ENCODE measurements around the gene MYOM1. TPM values are rescaled to one million over a fixed set of nuclear protein-coding genes. Genes with fewer than 3 reads are reported as not detected.

MYOM1 gene
- total RNA-seq, 1 donor from 2014 or later: 608 TPM

DNA sequence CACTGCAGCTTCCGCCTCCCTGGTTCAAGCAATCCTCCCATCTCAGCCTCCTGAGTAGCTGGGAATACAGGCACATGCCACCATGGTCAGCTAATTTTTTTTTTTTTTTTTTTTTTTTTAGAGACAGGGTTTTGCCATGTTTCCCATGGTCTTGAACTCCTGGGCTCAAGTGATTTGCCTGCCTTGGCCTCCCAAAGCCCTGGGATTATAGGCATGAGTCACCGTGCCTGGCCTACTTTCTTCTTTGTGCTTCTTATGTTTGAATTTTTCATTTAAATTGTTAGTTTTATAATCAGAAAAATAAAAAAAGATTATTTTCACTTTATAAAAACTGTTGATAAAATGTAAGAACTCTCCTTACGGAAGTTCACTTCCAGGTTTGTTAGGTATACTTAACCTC is 105.3 kb downstream of the MYOM1 start:
- ATAC-seq (ENCODE audit: poor library complexity): no peak
- intact Hi-C loops (cut with DNase I): loop anchor here (10.0 kb wide), 1 partner anchor 70 kb away; no protein-coding TSS in a partner anchor
- DNase-seq: no peak

DNA sequence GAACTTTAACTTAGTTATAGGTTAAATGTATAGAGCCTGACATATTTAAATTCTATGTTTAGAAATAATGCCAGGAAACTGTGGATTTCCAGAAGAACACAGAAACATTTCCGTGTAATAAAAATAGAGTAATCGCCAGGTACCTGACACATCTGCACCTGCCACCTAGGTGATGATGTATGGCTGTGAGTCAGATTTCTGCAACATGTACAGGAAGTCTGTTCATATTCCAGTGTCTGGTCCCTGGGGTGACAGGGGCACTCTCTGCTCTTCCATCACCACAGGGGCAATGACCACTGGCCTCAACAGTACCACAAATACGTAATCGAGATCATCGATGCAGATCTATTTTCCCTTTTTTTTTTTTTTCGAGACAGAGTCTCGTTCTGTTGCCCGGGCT is 105.7 kb downstream of the MYOM1 start:
- no peak for ATAC-seq (ENCODE audit: poor library complexity)
- intact Hi-C loops (cut with DNase I): loop anchor here (10.0 kb wide), 1 partner anchor 71 kb away; no protein-coding TSS in a partner anchor
- DNase-seq: no peak

DNA sequence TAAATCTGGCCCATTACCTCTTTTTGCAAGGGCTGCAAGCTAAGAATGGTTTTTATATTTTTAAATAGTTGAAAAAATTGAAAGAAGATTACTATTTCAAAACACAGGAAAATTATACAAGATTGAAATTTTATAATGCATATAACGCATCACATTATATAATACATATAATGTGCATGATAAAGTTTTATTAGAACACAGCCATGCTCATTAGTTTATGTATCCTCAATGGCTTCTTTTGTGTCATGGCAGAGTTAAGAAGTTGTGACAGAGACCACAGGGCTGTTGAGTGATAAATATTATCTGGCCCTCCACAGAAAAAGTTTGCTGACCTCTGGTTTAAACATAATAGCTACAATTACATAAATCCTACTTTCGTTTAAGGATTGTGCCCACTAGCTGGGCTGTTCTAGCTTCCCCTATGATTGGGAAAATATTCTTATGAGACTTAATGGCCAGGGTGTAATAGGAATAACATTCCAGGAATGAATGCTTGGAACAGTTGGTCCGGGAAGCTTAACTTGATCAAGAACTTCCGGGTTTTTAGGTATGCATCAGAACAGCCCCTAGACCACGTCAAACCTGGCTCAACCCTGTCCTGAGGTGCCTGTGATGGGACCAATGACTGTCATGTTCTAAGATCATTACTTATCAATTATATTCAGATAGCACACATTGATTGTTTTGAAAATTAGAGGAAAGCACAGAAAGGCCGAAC is 108.1 kb downstream of the MYOM1 start:
- DNase-seq: no peak
- intact Hi-C loops (cut with DNase I): loop anchor here (10.0 kb wide), 1 partner anchor 73 kb away; no protein-coding TSS in a partner anchor
- ATAC-seq (ENCODE audit: poor library complexity): no peak

DNA sequence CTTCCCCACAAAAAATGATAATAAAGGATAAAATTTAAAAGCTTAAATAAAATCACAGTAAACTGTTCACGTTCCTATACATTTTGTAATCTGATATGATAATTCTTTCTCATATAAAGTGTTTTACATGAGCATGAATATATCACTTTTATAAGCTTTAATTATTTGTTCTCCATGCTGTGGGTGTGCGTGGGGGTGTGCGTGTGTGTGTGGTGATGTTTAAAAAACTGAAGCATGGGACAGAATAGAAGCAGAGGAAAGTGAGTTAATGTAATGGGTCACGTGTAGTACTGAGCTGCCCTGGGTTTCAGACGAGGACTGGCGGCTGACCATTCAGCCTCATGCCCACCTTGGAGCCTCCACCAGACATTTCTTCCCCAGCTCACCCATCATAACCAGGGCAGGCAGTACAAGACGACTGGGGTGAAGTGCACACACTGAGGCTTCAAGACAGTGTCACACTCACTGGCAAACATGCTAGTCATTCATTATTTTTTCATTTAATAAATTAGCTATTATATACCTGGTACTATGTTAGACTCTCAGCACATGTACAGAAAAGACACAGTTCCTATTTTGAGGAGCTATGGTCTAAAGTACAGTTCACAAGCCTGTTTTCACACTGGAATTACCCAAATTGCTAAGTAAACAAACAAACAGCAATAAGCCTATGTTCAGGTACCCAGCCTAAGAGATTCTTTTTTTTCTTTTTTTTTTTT is 109.6 kb downstream of the MYOM1 start:
- no peak for ATAC-seq (ENCODE audit: poor library complexity)
- intact Hi-C loops (cut with DNase I): loop anchor here (10.0 kb wide), 1 partner anchor 75 kb away; no protein-coding TSS in a partner anchor
- no peak for DNase-seq

DNA sequence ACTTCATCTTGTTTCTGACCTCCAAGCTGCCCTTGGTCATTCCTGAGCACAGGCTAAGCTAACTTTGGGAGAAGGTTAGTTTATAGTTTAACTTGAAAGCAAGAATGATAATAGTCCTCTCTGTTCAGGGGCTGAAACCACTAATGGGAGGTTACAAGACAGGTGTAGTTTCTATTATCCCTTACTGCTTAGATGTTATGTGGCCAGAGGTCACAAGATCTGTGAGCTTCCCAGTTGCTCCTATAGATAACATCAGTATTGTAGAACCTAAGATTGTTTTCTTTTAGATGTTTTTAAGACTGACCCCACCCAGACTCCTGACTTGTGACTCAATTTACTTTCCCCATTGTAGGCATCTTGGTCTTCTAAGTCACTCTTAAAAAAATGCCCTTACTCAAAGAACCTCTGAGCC is 112.0 kb downstream of the MYOM1 start:
- DNase-seq (no peak), ATAC-seq (ENCODE audit: poor library complexity) (no peak)
- intact Hi-C loops (cut with DNase I): no loop called here

DNA sequence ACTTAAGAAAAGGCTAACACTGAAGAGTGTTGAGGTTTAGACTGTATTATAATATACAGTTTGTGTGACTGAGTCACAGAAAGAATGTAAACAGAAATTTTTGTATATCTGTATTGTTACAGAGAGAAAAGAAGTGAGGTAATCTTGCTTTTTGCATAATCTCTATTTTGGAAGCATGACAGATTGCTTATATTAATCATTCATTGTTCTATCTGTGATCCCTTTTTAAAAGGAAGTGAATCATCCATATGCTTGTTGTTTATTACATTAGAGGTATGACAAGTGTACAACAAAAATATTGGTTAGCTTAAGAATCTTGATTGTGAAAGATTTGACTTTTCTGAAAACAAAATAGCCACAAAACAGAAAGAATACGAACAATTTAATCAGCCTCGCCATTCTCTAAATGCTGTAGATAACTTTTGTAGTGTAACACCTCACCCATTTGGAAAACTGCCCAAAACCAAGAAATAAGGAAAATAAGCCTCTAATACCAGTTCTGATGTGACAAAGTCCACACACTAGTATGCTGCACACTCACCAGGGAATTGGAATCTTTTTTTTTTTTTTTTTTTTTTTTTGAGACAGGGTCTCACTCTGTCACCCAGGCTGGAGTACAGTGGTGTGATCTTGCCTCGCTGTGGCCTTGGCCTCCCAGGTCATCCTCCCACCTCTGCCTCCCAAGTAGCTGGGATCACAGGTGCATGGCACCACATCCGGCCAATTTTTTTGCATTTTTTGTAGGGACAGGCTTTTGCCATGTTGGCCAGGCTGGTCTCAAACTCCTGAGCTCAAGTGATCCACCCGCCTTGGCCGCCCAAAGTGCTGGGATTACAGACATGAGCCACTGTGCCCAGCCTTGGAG is 115.3 kb downstream of the MYOM1 start:
- intact Hi-C loops (cut with DNase I): no loop called here
- DNase-seq (no peak), ATAC-seq (ENCODE audit: poor library complexity) (no peak)

DNA sequence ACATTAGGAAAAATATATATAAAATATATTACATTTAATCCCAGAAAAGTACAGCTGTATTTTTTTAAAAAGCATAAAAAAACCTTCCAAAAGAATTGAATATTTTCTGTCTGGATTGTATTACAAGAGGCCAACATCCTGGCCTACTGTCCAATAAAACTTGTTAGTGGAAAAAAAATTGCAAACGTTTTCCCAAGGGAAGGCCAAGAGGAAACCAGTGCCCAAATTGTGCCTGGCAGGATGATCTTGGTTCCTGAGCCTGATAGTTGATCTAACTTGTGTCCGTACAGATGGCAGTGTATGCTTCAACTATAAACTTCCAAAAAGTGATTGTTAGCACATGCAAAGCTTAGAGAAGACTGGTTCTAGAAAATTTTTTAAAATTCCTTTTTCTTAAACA is 116.2 kb downstream of the MYOM1 start:
- DNase-seq (no peak), ATAC-seq (ENCODE audit: poor library complexity) (no peak)
- intact Hi-C loops (cut with DNase I): no loop called here

DNA sequence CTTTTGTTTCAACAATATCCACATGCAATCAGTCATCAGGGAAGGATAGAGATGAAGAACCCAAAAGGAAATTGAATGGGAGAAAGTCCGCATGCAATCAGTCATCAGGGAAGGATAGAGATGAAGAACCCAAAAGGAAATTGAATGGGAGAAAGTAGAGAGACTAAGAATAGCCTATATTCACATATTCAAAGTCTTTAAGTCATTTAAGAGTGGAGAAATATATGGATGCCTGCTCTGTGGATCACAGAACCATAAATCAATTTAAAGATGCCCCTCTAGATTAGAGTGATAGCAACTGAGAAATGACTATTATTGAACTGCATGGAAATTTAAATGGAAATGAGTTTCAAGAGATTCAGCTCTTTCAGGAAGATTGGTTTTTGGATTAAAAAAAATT is 116.8 kb downstream of the MYOM1 start:
- DNase-seq (no peak), ATAC-seq (ENCODE audit: poor library complexity) (no peak)
- intact Hi-C loops (cut with DNase I): no loop called here

DNA sequence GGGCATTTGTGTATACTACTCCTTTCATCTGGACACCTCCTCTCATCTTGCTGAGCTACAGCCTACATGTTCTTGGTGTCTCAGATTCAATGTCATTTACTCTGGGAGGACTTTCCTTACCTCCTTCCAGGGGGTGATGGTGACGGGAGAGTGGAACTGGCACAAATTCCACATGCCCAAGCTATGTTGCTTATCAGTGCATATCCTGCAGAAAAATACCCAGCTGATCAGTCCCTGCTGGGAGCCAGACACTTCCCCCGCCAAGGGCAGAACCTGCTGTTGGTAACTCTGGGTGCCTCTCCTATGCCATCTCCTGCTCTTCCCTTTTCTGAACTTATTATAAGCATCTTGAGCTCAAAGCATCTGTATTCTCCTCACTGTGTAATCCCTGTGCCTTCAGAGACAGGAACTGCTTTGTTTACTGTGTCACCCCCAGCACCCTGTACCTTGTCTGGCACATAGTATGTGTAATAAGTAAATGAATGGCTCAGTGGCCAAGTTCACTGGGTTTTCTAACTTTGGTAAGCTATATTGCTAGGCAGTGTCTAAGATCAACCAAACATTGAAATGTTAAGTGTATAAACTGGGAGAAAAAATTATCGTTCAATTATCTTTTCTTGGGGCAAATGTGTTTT is 119.2 kb downstream of the MYOM1 start:
- intact Hi-C loops (cut with DNase I): no loop called here
- DNase-seq: no peak
- ATAC-seq (ENCODE audit: poor library complexity): no peak

DNA sequence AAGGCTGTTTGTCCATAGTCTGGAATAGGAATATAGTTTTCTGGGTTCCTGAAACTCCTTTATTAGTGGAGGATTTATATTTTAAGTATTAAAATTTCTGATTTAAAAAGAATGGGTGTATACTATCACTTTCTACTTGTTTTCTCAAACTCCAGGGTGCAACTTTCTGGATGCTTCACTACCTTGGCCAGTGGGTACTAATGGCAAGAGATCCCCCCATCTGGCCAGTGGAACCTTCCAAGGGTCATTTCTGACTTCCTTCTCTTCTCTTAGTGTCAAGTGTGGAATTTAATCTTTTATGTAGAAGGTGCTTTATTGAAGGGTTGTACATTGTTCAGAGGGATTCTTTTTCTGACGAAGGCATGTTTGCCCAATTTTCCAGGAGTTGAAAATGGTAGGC is 120.4 kb downstream of the MYOM1 start:
- no peak for ATAC-seq (ENCODE audit: poor library complexity)
- intact Hi-C loops (cut with DNase I): no loop called here
- no peak for DNase-seq

DNA sequence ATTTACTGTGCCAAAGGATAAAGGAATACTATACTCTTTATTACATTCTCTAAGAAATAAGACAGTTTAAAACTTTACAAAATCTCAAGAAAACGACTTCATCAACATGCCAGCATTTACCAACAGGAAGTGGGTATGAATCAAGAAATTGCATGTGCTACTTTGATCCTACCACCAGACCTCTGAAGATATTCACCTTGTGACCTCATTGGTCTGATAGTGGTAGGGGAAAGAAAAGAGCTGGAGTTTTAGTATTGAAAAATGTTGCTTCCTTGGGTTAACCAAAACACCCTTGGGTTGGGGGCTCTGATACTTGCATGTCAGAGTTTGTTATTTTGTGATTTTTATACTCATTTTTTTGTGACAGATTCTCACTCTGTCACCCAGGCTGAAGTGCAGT is 122.7 kb downstream of the MYOM1 start:
- intact Hi-C loops (cut with DNase I): no loop called here
- ATAC-seq (ENCODE audit: poor library complexity): no peak
- DNase-seq: no peak

DNA sequence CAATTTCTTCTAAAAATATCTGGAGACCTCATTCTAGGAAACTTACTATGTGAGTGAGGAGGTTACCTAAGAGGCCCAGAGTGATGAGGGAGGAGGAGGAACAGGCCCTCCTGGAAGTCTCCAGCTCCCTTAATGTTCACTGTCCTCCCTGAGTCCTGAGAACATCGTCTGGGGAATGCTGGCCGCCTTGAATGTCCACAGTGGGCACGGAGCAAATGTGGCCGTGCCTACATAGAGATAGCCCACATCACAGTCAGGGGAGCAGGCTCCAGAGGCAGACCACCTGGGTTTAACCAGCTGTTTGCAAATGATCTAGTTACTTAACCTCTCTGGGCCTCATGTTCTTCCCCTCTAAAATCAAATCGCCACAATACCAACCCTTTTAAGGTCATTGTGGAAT is 123.8 kb downstream of the MYOM1 start:
- ATAC-seq (ENCODE audit: poor library complexity) (no peak), DNase-seq (no peak)
- intact Hi-C loops (cut with DNase I): no loop called here

DNA sequence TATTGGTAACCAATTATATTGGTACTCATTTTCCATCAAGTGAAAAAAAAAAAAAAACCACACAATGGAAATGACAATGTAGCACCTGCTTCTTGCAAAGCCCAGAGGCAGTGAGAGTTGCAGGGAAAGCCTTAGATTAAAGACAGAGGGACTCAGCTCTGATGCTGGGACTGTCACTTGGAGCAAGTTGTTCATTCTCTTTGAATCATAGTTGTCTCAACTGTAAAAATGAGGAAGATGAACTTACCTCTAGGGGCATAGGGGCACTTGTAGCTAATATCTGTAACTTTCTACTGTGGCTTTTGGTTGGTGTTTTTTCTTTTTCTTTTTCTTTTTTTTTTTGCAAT is 125.5 kb downstream of the MYOM1 start:
- ATAC-seq (ENCODE audit: poor library complexity) (peak; percentile 10), DNase-seq (no peak)
- intact Hi-C loops (cut with DNase I): no loop called here

DNA sequence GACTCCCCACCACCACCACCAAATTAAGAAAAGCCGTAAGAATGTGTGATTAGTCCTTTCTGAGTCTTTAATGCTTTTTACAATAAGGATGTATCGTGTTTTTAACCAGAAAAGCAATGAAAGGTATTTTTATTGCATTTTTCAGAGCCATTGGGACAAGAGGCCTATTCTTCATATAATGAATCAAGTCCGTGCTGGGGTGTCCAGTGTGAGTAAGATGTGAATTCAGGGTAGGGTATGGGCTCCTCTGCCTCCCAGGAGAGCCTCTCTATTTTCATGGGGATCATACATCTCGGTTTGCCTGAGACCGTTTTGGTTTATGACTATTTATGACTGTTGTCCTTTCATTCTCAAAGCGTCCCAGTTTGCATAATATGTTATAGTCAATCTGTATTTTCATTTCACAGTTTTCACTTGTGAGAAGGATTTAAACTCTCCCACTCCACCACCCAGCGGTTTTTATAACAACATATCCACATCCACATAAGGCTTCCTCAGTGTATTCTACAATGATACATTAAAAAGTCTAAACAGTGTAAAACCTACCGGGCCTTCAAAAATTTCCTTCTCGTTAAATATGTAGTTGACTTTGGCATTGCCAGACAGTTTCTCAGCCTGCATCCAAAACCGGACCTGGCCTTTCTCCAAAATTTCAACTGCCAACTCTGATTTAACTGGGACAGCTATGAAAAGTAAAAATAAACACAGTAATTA is 126.0 kb downstream of the MYOM1 start:
- ATAC-seq (ENCODE audit: poor library complexity): peak; percentile 20
- intact Hi-C loops (cut with DNase I): no loop called here
- DNase-seq: no peak

DNA sequence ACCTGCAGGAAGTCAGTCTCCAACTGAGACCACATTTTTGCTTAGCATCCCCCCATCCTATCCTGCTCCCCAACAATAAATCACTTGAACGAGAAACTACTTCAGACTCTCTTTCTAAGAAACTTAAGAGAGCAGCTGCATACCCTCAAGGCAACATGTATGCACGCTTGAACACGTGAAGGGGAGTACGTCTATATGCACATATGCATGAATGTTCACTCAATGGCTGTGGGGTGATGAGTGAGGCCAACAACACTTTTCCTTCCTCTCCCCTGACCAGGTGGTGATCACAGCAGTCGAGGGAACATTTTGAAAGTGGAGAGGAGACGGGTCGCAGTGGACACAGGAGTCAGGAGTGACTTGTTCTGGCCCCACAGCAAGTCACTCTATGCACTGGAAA is 127.0 kb downstream of the MYOM1 start:
- ATAC-seq (ENCODE audit: poor library complexity): no peak
- intact Hi-C loops (cut with DNase I): no loop called here
- DNase-seq: no peak

DNA sequence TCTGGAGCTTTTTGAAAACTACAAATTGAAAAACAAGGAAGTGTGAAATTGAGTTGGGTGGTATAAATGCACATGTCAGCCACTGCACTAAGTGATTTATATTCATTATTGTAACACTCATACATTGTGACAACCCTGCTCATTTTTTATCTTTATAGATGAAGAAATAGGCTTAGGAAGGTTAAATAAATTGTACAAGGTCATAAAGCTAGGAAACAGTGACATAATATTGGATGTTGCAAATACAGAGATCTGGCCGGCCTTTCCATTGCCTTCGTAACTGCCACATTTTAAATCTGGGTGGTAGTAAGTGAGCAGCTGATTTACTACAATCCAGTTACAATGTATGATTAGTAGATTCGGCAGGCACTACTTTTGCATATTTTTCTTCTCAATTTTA is 130.2 kb downstream of the MYOM1 start:
- no peak for DNase-seq
- intact Hi-C loops (cut with DNase I): no loop called here
- ATAC-seq (ENCODE audit: poor library complexity): no peak

DNA sequence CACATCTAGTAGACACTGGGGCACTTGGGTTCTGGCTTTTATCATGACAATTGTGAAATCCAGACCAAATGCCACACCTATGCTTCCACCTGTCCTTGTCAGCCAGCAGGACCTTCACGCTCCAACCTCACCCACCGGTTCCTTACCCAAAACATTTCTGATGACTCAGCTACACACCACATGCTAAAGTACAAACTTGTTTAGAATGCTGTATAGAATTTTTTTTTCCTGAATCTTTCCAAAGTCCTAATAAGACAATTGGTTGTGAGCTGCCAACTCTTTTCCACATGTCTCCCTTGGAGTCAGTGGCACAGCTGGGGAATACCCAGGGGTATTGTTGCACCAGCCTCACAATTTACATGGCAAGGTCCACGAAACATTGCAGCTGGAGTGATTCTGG is 131.3 kb downstream of the MYOM1 start:
- intact Hi-C loops (cut with DNase I): no loop called here
- no peak for ATAC-seq (ENCODE audit: poor library complexity)

DNA sequence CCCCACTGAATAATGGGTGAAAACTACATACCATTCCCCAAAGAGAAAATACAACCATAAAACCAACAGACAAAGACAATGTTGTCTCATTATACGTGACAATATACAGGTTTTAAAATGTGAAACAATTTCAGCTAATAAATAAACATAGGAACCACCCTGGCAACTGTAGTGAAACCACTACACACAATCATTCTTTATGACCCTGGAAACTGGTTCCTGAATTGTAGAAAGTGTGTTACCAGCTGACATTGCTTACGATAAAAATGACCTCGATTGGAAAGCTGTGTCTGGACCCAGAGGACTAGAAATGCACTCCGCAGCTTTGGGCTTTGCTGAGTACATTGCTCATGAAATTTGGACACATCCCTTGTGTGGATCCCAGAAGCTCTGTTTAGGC is 132.9 kb downstream of the MYOM1 start:
- no peak for DNase-seq
- no peak for ATAC-seq (ENCODE audit: poor library complexity)
- intact Hi-C loops (cut with DNase I): no loop called here

More for the DNA sequence above, 131.3 kb downstream of the MYOM1 start:
- DNase-seq: no peak

Measured in Right ventricle myocardium superior (tissue), 1 donor.